HepG2 (cell line): ENCODE results near the gene HELZ2. TPM values are rescaled to one million over a fixed set of nuclear protein-coding genes. Genes with fewer than 3 reads are reported as not detected.
A peak's percentile ranks its signal among the peaks of the same experiment; 100 is the strongest.

ENCODE experiments used
- DNMT3B ChIP-seq: conservative IDR thresholded peaks from 2 replicates; pipeline ENCODE4 v1.6.1; 2016; ENCODE audit warnings: missing biosample characterization, control low read depth
- HNF4G ChIP-seq, 2 experiments: sonication (generic) in 1 of 2; formaldehyde crosslinking in 1 of 2; IDR thresholded peaks; 2 replicates each; pipeline versions ENCODE4 v1.4.0 to v1.6.1; 2011 to 2020; ENCODE audit warnings: borderline replicate concordance in 2 of 2, low read depth in 2 of 2, mild to moderate bottlenecking in 2 of 2, low read length in 1 of 2, missing genetic modification reagents in 1 of 2, moderate library complexity in 1 of 2
- PPARG ChIP-seq: conservative IDR thresholded peaks from 2 replicates; pipeline ENCODE4 v1.6.1; 2016; ENCODE audit warnings: missing biosample characterization, missing genetic modification reagents
- SALL1 ChIP-seq: sonication (generic); formaldehyde crosslinking; IDR thresholded peaks from 2 replicates; pipeline ENCODE4 v1.8.0; 2022; ENCODE audit warnings: mild to moderate bottlenecking, missing genetic modification reagents
- ZFP37 ChIP-seq: sonication (generic); formaldehyde crosslinking; IDR thresholded peaks from 2 replicates; pipeline ENCODE4 v1.4.0; 2020; ENCODE audit warnings: missing genetic modification reagents, borderline replicate concordance
- ZNF44 ChIP-seq: sonication (generic); formaldehyde crosslinking; IDR thresholded peaks from 2 replicates; pipeline ENCODE4 v1.5.1; 2020; ENCODE audit warnings: mild to moderate bottlenecking, missing genetic modification reagents
- polyA plus RNA-seq, 8 experiments: library from polyadenylated mRNA; depleted of rRNA in 3 of 8; stranded (reverse) in 7 of 8; unstranded in 1 of 8; fragments of >200 nt; fragmentation: Illumina TruSeq in 4 of 8; extraction: Trizol in 4 of 8; gene quantifications; 2 replicates each; pipeline versions ENCODE4 v1.2.1 to v1.2.3, GENCODE V29; 2011 to 2016; ENCODE audit warnings: low read depth in 4 of 8, missing spikeins in 1 of 8, mixed read lengths in 1 of 8; ENCODE audit not compliant: insufficient read depth in 1 of 8
- total RNA-seq, 5 experiments: library from RNA; depleted of rRNA; stranded (reverse); fragments of >200 nt; fragmentation: Illumina TruSeq; extraction: Trizol; gene quantifications; 2 replicates each; pipeline ENCODE4 v1.2.3, GENCODE V29; 2016; ENCODE audit warnings: low read depth in 1 of 5
- TF ChIP-seq, protein P1 (sequence below): IDR thresholded peaks from 2 replicates; pipeline ENCODE4 v1.4.0; 2020; ENCODE audit warnings: mild to moderate bottlenecking, missing genetic modification reagents
- TF ChIP-seq, protein P2 (sequence below): sonication (generic); formaldehyde crosslinking; IDR thresholded peaks from 2 replicates; pipeline ENCODE4 v1.4.0; 2020; ENCODE audit warnings: missing genetic modification reagents
- TF ChIP-seq, protein P3 (sequence below): sonication (generic); formaldehyde crosslinking; conservative IDR thresholded peaks from 2 replicates; pipeline ENCODE4 v1.4.0; 2020; ENCODE audit warnings: missing genetic modification reagents
- TF ChIP-seq, protein P4 (sequence below): sonication (generic); formaldehyde crosslinking; IDR thresholded peaks from 2 replicates; pipeline ENCODE4 v1.4.0; 2020; ENCODE audit warnings: mild to moderate bottlenecking, missing genetic modification reagents

Gene HELZ2
- total and polyA plus RNA-seq, 2 of the 13 experiments (the other 11 are each of a cell fraction or from before 2014, with no cell fraction given) = 9.6 to 10.1 TPM

DNA sequence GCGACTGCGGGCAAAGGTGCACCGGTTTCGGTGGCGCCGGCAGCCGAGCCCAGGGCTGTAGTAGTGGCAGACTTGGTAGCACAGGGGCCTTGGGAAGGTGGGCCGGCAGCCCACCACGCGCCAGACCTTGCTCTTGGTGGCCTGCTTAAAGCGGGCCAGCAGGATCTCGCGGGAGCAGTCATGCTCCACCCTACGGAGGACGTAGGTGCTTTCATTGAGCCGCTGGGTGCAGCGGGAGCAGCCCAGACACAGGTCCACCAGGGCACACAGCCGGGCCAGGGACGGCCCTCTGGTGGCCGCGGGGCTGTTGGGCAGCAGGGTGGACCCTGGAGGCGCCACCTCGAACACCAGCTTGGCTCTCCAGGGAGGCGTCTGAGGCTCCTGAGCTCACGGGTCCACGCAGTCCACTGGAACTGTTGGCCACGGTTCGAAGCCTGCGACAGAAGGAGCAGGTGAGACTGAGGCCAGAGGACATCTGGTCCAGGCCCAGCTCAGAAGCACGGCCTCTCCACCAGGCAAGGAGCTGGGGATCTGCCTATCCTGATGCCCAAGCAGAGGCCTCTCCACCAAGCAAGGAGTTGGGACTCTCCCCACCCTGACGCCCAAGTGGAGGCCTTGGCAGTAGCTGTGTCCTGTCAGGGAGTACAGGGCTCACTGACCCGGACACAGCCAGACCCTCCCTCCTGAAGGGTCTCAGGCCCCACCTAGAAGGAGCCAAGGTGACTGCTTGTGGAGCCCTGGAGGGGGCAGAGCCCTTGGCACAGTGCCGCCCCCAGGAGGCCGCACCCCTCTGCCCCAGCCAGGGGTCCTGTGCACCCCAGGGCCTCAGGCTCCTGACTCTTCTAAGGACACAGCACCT, 1.0 kb downstream of the HELZ2 start (continued):
- TF ChIP-seq, protein P1, sequence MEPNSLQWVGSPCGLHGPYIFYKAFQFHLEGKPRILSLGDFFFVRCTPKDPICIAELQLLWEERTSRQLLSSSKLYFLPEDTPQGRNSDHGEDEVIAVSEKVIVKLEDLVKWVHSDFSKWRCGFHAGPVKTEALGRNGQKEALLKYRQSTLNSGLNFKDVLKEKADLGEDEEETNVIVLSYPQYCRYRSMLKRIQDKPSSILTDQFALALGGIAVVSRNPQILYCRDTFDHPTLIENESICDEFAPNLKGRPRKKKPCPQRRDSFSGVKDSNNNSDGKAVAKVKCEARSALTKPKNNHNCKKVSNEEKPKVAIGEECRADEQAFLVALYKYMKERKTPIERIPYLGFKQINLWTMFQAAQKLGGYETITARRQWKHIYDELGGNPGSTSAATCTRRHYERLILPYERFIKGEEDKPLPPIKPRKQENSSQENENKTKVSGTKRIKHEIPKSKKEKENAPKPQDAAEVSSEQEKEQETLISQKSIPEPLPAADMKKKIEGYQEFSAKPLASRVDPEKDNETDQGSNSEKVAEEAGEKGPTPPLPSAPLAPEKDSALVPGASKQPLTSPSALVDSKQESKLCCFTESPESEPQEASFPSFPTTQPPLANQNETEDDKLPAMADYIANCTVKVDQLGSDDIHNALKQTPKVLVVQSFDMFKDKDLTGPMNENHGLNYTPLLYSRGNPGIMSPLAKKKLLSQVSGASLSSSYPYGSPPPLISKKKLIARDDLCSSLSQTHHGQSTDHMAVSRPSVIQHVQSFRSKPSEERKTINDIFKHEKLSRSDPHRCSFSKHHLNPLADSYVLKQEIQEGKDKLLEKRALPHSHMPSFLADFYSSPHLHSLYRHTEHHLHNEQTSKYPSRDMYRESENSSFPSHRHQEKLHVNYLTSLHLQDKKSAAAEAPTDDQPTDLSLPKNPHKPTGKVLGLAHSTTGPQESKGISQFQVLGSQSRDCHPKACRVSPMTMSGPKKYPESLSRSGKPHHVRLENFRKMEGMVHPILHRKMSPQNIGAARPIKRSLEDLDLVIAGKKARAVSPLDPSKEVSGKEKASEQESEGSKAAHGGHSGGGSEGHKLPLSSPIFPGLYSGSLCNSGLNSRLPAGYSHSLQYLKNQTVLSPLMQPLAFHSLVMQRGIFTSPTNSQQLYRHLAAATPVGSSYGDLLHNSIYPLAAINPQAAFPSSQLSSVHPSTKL (CRISPR knock-in tag) = no peak
- no peak for TF ChIP-seq HNF4G (IDR thresholded peaks at IDR 0.05; ENCODE audit: borderline replicate concordance, low read depth, low read length)
- no peak for TF ChIP-seq HNF4G (CRISPR knock-in tag; IDR thresholded peaks at IDR 0.05; ENCODE audit: borderline replicate concordance, low read depth)
- TF ChIP-seq DNMT3B = no peak
- TF ChIP-seq, protein P2, sequence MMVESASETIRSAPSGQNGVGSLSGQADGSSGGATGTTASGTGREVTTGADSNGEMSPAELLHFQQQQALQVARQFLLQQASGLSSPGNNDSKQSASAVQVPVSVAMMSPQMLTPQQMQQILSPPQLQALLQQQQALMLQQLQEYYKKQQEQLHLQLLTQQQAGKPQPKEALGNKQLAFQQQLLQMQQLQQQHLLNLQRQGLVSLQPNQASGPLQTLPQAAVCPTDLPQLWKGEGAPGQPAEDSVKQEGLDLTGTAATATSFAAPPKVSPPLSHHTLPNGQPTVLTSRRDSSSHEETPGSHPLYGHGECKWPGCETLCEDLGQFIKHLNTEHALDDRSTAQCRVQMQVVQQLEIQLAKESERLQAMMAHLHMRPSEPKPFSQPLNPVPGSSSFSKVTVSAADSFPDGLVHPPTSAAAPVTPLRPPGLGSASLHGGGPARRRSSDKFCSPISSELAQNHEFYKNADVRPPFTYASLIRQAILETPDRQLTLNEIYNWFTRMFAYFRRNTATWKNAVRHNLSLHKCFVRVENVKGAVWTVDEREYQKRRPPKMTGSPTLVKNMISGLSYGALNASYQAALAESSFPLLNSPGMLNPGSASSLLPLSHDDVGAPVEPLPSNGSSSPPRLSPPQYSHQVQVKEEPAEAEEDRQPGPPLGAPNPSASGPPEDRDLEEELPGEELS = no peak
- peak; percentile 6; the same call in 1 of the 2 replicates for TF ChIP-seq SALL1 (CRISPR knock-in tag)
- TF ChIP-seq ZNF44 (CRISPR knock-in tag) = no peak
- TF ChIP-seq ZFP37 (CRISPR knock-in tag) = no peak
- TF ChIP-seq, protein P3, sequence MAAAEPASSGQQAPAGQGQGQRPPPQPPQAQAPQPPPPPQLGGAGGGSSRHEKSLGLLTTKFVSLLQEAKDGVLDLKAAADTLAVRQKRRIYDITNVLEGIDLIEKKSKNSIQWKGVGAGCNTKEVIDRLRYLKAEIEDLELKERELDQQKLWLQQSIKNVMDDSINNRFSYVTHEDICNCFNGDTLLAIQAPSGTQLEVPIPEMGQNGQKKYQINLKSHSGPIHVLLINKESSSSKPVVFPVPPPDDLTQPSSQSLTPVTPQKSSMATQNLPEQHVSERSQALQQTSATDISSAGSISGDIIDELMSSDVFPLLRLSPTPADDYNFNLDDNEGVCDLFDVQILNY (CRISPR knock-in tag) = no peak
- TF ChIP-seq PPARG = no peak
- TF ChIP-seq, protein P4, sequence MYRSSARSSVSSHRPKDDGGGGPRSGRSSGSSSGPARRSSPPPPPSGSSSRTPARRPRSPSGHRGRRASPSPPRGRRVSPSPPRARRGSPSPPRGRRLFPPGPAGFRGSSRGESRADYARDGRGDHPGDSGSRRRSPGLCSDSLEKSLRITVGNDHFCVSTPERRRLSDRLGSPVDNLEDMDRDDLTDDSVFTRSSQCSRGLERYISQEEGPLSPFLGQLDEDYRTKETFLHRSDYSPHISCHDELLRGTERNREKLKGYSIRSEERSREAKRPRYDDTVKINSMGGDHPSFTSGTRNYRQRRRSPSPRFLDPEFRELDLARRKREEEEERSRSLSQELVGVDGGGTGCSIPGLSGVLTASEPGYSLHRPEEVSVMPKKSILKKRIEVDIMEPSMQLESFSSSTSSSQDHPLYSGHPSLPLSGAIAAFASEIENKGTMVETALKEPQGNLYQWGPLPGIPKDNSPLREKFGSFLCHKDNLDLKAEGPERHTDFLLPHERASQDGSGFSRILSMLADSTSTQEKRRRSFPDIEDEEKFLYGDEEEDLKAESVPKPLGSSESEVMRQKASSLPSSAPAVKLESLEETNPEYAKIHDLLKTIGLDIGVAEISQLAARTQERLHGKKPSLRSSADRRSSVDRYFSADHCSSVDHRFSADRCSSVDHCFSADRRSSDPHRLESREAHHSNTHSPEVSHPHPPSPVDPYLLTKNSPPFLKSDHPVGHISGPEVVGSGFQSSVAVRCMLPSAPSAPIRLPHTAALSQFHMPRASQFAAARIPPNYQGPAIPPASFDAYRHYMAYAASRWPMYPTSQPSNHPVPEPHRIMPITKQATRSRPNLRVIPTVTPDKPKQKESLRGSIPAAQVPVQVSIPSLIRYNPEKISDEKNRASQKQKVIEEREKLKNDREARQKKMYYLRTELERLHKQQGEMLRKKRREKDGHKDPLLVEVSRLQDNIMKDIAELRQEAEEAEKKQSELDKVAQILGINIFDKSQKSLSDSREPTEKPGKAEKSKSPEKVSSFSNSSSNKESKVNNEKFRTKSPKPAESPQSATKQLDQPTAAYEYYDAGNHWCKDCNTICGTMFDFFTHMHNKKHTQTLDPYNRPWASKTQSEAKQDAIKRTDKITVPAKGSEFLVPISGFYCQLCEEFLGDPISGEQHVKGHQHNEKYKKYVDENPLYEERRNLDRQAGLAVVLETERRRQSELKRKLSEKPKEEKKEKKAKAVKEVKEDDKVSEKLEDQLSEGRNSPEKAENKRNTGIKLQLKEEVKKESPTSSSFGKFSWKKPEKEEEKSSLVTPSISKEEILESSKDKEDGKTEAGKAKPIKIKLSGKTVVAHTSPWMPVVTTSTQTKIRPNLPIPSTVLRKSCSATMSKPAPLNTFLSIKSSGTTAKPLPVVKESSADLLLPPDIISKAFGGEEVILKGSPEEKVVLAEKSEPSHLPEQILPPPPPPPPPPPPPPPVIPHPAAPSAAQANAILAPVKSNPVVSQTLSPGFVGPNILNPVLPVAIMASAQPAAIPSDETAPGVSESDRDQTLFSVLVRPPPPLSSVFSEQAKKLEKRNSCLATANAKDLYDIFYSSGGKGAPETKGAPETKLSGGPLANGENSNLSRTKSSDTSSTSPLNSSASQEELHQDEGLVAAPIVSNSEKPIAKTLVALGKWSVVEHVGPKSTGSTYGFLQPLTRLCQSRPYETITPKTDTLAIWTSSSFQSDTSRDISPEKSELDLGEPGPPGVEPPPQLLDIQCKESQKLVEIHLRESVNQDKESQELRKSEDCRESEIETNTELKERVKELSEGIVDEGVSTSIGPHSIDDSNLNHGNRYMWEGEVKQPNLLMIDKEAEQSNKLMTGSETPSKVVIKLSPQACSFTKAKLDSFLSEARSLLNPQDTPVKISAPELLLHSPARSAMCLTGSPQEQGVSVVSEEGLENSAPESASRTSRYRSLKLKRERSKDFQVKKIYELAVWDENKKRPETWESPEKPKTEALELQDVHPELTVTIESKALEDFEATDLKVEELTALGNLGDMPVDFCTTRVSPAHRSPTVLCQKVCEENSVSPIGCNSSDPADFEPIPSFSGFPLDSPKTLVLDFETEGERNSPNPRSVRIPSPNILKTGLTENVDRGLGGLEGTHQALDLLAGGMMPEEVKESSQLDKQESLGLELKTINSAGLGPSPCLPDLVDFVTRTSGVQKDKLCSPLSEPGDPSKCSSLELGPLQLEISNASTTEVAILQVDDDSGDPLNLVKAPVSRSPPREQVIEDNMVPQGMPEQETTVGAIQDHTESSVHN (CRISPR knock-in tag) = no peak; the same call in 1 of the 2 replicates
